OCI-LY3 (cell line): Measurements from ENCODE around the gene SYT2.

Experiments
- H2AFZ ChIP-seq: fragments of 200-600, 300-600 bp; shearing (Covaris generic); 2 replicates; pipeline ENCODE4 v1.6.0; 2014; ENCODE audit warnings: antibody characterized with exemption, low read depth, low read length
- H3K27ac ChIP-seq: fragments of 200-600, 300-600 bp; sonication (generic); 2 replicates; pipeline ENCODE4 v1.5.1; 2014; ENCODE audit warnings: mild to moderate bottlenecking, low read length, moderate library complexity, mixed read lengths
- H3K27me3 ChIP-seq: fragments of 200-600, 300-600 bp; sonication (generic); 2 replicates; pipeline ENCODE4 v1.6.1; 2014; ENCODE audit warnings: low read depth, low read length, mixed read lengths
- H3K36me3 ChIP-seq: fragments of 200-600, 300-600 bp; sonication (generic); replicated peaks from 2 replicates; pipeline ENCODE3; 2014; ENCODE audit warnings: low read depth, low read length, mixed read lengths
- H3K4me1 ChIP-seq: fragments of 300-600, 200-600 bp; sonication (generic); 2 replicates; pipeline ENCODE4 v1.6.1; 2014; ENCODE audit warnings: low read length, mixed read lengths
- H3K4me2 ChIP-seq: fragments of 200-600, 300-600 bp; sonication (generic); 2 replicates; pipeline ENCODE4 v1.6.1; 2014; ENCODE audit warnings: low read length, mixed read lengths
- H3K4me3 ChIP-seq: fragments of 300-600, 200-600 bp; sonication (generic); 2 replicates; pipeline ENCODE4 v1.5.1; 2014; ENCODE audit warnings: antibody characterized with exemption, mild to moderate bottlenecking, low read length, moderate library complexity
- H3K79me2 ChIP-seq: fragments of 300-600, 200-600 bp; shearing (Covaris generic); 2 replicates; pipeline ENCODE4 v1.6.1; 2014; ENCODE audit warnings: mild to moderate bottlenecking, low read length, mixed read lengths
- H3K9ac ChIP-seq: fragments of 300-600, 200-600 bp; shearing (Covaris generic); 2 replicates; pipeline ENCODE4 v1.6.0; 2014; ENCODE audit warnings: mild to moderate bottlenecking, low read length, moderate library complexity
- H3K9me3 ChIP-seq: fragments of 200-600, 300-600 bp; shearing (Covaris generic); 2 replicates; pipeline ENCODE4 v1.6.1; 2014; ENCODE audit warnings: low read length, mixed read lengths; ENCODE audit not compliant: insufficient read depth
- H4K20me1 ChIP-seq: fragments of 200-600, 300-600 bp; sonication (generic); 2 replicates; pipeline ENCODE4 v1.6.1; 2016; ENCODE audit warnings: low read length, mixed read lengths; ENCODE audit not compliant: insufficient read depth
- EZH2phosphoT487 ChIP-seq: fragments of 200-600 bp; shearing (Covaris generic); IDR thresholded peaks from 2 replicates; pipeline ENCODE4 v1.6.1; 2018; ENCODE audit warnings: antibody characterized with exemption, mixed run types, low read depth
- TF ChIP-seq, protein P1 (sequence below): fragments of 200-600, 300-600 bp; sonication (generic); IDR thresholded peaks from 2 replicates; pipeline ENCODE4 v1.5.1; 2014; ENCODE audit warnings: antibody characterized with exemption, low read length, low read depth

SYT2 gene

DNA sequence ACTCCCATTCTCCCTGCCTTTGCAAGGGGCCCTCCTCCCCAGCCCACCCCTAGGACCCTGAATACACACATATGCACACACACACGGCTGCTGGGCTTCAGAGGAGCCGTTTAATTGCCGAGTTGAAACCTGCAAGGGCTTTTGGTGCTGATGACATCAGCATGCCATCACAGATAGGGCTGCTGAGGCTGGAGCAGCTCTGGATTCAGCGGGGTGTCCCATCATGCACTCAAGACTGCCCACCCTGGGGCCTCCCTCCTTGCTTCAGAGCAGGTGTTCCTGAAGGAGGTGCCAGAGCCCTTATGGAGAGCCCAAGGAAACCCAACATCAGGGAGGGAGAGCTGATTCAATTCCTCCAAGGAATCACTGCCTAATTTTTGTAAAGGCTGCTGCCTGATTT, 5.7 kb downstream of the SYT2 start:
- H3K27me3 ChIP-seq: peaks cover 91% of the 10 kb centered on the region

DNA sequence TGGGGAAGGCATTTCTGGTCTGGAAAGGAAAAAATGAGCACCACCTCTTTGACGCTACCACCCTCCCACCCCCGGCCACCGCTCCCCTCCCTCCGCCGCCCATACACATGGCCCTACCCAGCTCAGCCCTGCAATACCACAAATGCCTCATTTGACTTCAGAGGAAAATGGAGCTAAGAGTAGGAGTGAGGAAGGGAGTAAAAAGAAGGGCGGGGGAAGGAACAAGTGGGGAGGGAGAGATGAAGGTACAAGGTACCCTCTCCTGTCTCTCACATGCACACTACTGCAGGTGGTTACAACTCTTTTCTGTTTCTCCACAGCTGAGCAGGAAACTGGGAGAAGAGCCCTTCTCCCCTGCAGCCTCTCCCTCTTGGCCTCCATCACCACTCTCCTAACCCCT, 7.1 kb downstream of the SYT2 start:
- no peak overlapping the region for H3K9ac ChIP-seq
- TF ChIP-seq EZH2phosphoT487: no peak
- TF ChIP-seq, protein P1, sequence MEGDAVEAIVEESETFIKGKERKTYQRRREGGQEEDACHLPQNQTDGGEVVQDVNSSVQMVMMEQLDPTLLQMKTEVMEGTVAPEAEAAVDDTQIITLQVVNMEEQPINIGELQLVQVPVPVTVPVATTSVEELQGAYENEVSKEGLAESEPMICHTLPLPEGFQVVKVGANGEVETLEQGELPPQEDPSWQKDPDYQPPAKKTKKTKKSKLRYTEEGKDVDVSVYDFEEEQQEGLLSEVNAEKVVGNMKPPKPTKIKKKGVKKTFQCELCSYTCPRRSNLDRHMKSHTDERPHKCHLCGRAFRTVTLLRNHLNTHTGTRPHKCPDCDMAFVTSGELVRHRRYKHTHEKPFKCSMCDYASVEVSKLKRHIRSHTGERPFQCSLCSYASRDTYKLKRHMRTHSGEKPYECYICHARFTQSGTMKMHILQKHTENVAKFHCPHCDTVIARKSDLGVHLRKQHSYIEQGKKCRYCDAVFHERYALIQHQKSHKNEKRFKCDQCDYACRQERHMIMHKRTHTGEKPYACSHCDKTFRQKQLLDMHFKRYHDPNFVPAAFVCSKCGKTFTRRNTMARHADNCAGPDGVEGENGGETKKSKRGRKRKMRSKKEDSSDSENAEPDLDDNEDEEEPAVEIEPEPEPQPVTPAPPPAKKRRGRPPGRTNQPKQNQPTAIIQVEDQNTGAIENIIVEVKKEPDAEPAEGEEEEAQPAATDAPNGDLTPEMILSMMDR: no peak
- H3K79me2 ChIP-seq: no peaks in the 10 kb centered on the region
- peaks cover 85% of the 10 kb centered on the region for H3K27me3 ChIP-seq
- H4K20me1 ChIP-seq: peaks cover 9% of the 10 kb centered on the region
- H3K36me3 ChIP-seq: no peaks in the 10 kb centered on the region
- H3K4me2 ChIP-seq: no peak overlapping the region
- H3K9me3 ChIP-seq: no peaks in the 10 kb centered on the region
- no peak overlapping the region for H3K27ac ChIP-seq
- no peaks in the 10 kb centered on the region for H3K4me1 ChIP-seq
- H3K4me3 ChIP-seq: no peak overlapping the region
- no peak overlapping the region for H2AFZ ChIP-seq

More for the DNA sequence above, 5.7 kb downstream of the SYT2 start:
- Histone ChIP-seq H3K9ac (no peak overlapping the region), H3K9me3 (no peaks in the 10 kb centered on the region), H3K27ac (no peak overlapping the region), H3K4me1 (no peaks in the 10 kb centered on the region), H3K4me3 (no peak overlapping the region), H3K4me2 (no peak overlapping the region), H3K79me2 (no peaks in the 10 kb centered on the region), H2AFZ (no peak overlapping the region), H4K20me1 (peaks cover 7% of the 10 kb centered on the region), H3K36me3 (no peaks in the 10 kb centered on the region)
- TF ChIP-seq, protein P1: no peak
- no peak for TF ChIP-seq EZH2phosphoT487

DNA sequence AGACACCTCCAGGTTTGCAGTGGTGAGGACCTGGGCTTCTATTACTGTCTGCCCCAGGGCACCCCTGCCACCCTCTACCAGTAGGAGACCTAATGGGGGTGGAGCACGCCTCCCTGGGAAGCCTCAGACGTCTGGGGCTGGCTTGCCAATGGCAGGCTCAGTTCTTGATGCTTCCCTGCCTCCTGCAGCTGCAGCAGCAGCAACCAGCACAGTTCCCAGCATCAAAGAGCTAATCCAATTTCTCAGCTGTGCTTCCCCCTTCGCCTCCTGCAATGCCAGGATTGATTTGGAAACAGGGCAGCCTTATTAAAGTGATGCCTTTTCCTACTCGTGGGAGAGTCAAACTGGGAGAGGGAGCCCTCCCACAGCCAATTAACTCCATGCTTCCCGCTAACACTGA, 8.2 kb downstream of the SYT2 start:
- Histone ChIP-seq H3K9me3 (no peaks in the 10 kb centered on the region), H3K4me1 (no peaks in the 10 kb centered on the region), H2AFZ (no peak overlapping the region), H3K4me2 (no peak overlapping the region), H3K27ac (no peak overlapping the region), H3K27me3 (peaks cover 86% of the 10 kb centered on the region), H3K9ac (no peak overlapping the region), H4K20me1 (peaks cover 6% of the 10 kb centered on the region; the same call in 1 of the 2 replicates), H3K79me2 (no peaks in the 10 kb centered on the region), H3K36me3 (no peaks in the 10 kb centered on the region), H3K4me3 (no peak overlapping the region)
- TF ChIP-seq EZH2phosphoT487: no peak
- TF ChIP-seq, protein P1: no peak

DNA sequence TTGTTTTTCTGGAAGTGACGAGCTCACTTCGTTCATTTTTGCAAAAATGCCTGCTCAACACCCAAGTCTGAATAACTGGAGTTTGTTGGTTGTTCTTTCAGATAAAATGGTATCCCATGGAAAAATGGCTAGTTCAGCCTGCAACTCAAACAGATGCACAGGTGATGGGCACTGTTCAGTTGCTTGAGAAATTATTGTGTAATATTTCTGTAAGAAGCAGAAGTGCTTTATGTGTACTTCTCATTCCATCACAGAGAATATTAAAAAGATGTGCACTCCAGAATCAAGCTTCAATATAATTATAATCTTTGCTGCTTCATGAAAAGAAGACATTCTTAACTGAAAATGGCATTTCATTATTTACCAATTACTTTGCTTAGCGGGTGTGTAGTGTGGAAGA, 9.1 kb downstream of the SYT2 start:
- Histone ChIP-seq H3K36me3 (no peaks in the 10 kb centered on the region), H3K4me1 (no peaks in the 10 kb centered on the region), H4K20me1 (peaks cover 6% of the 10 kb centered on the region; the same call in 1 of the 2 replicates), H3K9me3 (no peaks in the 10 kb centered on the region), H3K9ac (no peak overlapping the region), H3K4me3 (no peak overlapping the region), H3K4me2 (no peak overlapping the region), H2AFZ (no peak overlapping the region), H3K27ac (no peak overlapping the region), H3K79me2 (no peaks in the 10 kb centered on the region), H3K27me3 (peaks cover 80% of the 10 kb centered on the region)
- TF ChIP-seq, protein P1: no peak
- TF ChIP-seq EZH2phosphoT487: no peak
